Lower leg skin (tissue), 3 donors: Measurements from ENCODE around the gene PGAP1.

Experiments used
- CTCF ChIP-seq, 3 donors: fragments of 450-650 bp; IDR thresholded peaks; one replicate each; pipeline ENCODE4 v1.5.1; 2016; ENCODE audit warnings: antibody characterized with exemption in 3 of 3, mild to moderate bottlenecking in 3 of 3, moderate library complexity in 2 of 3
- POLR2A ChIP-seq, 2 donors: fragments of 450-650 bp; IDR thresholded peaks; one replicate each; pipeline ENCODE4 v1.6.1; 2016 to 2017; ENCODE audit warnings: antibody characterized with exemption in 2 of 2, mild to moderate bottlenecking in 1 of 2, moderate library complexity in 1 of 2

- TF ChIP-seq CTCF (IDR thresholded peaks at IDR 0.05), result no peak
- no peak for TF ChIP-seq POLR2A (IDR thresholded peaks at IDR 0.05)
Observed at GRCh38 chr2:196968516-196968915, 42.0 kb upstream of the PGAP1 start.
